ENCODE measurements around the gene AP1S2. TPM values are rescaled to one million over a fixed set of nuclear protein-coding genes. Genes with fewer than 3 reads are reported as not detected.
"Not testable (repeated sequence)": the region's sequence is repeated elsewhere in the genome, so short reads cannot be mapped to it uniquely, and the experiment has no call there.

Gene AP1S2
- total RNA-seq, 2 experiments from 2014 or later = 28.8 to 31.5 TPM

DNA sequence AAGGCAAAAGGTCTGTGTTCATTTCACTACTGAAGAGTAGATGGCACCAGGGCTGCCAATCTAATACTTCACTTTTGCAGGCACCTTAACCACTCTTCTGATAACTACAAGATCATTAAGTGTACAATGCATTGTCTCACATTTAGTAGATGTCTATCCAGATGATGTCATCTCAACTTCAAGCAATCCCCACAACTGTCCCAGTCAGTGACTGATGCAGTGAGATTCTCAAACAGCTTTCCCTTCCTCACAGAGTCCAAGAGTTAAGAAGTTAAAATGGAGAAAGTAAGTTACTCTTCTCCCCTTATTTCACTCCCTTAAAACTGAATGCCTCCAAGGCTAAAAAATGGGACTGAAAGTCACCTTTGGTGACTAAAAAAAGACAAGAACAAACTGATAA, 10.7 kb downstream of the AP1S2 start:
- DNase-seq = no peak
- ATAC-seq (ENCODE audit: low read depth) = no peak
- H3K4me3 Mint-ChIP-seq = no peak overlapping the region
- no peak overlapping the region for H3K27ac Mint-ChIP-seq
- no peaks in the 10 kb centered on the region for H3K27me3 Mint-ChIP-seq
- POLR2A ChIA-PET = no interaction called here
- H3K9me3 Mint-ChIP-seq = no peaks in the 10 kb centered on the region
- H3K36me3 Mint-ChIP-seq = peaks cover 7% of the 10 kb centered on the region
- H3K4me1 Mint-ChIP-seq = no peaks in the 10 kb centered on the region

DNA sequence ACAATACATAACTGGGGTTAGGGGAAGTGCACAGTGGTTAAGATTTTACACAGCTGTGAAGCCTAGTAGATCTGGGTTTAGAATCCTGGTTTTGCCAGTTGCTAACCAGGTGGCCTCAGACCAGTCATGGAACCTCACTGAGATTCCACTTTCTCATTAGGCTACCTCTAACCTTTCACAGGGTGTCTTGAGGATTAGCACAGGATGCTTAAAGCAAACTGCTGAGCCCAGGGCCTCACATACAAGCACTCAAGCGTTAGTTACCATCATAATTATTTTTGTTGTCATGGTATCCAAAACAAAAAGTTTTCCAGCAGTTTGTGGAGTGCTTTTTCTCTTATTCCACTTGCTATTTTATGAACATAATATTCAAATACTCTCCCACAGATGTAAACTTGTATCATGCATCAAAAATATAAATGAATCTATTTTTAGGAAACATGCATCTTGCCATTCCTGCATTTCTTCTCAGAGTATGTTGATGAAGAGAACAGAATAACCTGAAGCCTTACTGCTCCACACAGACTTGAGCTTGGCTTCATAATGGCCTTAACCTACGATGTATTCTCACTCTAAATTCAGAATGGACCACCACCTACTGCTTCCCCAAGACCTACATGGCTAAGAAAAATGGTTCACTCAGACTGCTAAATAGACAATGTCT, 12.6 kb downstream of the AP1S2 start:
- no peak overlapping the region for H3K4me3 Mint-ChIP-seq
- POLR2A ChIA-PET = no interaction called here
- no peak overlapping the region for H3K27ac Mint-ChIP-seq
- H3K4me1 Mint-ChIP-seq = no peaks in the 10 kb centered on the region
- no peaks in the 10 kb centered on the region for H3K27me3 Mint-ChIP-seq
- no peak for DNase-seq
- ATAC-seq (ENCODE audit: low read depth) = no peak
- H3K9me3 Mint-ChIP-seq = no peaks in the 10 kb centered on the region
- H3K36me3 Mint-ChIP-seq = peaks cover 7% of the 10 kb centered on the region

DNA sequence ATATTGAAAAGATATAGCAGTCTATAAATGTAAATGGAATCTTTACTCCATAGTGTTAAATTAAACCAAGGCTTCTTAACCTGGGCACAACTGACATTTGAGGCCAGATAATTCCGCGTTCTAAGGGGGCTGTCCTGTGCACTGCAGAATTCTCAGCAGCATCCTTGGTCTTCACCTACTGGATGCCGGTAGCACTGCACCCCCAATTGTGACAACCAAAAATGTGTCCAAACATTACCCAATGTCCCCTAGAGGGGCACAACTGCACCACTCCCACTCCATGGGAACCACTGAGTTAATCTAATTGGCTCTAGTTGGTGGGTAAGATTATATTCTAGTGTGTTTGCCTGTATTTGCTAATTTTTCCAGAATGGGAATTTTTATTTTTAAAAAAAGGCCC, 16.6 kb downstream of the AP1S2 start:
- no peak for DNase-seq
- no peaks in the 10 kb centered on the region for H3K9me3 Mint-ChIP-seq
- no peak for ATAC-seq (ENCODE audit: low read depth)
- no peak overlapping the region for H3K27ac Mint-ChIP-seq
- H3K27me3 Mint-ChIP-seq = no peaks in the 10 kb centered on the region
- POLR2A ChIA-PET = no interaction called here
- H3K4me1 Mint-ChIP-seq = peaks cover 2% of the 10 kb centered on the region
- no peak overlapping the region for H3K4me3 Mint-ChIP-seq
- peaks cover 2% of the 10 kb centered on the region for H3K36me3 Mint-ChIP-seq

DNA sequence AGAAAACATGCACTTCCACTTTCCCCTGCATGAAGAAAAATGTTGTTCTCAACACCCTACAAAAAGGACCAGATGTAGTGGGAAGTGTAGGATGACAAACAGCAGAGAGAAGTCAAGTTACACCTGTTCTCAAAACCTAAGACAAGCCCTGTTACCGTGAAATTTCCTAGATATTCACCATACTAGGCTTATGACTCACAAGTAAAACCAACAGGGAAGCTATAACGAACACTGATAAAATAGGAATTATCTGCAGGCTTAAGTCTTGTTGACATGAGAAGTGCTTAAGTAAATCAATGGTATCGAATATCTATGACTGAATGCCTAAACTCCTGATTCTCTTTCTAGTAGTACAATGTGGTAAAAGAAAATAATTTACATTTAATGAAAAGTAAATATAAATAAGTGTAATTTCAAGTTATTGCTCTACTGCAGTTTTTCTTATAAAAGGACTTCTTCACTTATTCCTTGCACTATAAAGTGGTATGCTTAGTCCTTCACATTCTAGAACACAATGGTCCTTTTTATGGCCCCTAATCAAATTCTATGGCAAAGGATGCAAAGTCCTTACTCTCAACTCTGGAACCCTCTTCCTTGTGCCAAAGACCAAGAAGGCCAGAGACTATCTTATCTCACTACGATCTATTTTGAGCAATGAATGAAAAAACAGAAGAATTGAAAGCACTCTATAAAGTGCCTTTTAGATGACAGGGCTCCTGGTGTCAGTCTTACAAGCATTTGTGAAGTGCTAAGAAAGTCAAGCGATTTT, 19.6 kb downstream of the AP1S2 start:
- DNase-seq (no peak), ATAC-seq (ENCODE audit: low read depth) (no peak)
- Mint-ChIP-seq H3K4me3 (no peak overlapping the region), H3K4me1 (peaks cover 2% of the 10 kb centered on the region), H3K36me3 (no peaks in the 10 kb centered on the region), H3K9me3 (no peaks in the 10 kb centered on the region), H3K27ac (no peak overlapping the region), H3K27me3 (no peaks in the 10 kb centered on the region)
- POLR2A ChIA-PET = no interaction called here

DNA sequence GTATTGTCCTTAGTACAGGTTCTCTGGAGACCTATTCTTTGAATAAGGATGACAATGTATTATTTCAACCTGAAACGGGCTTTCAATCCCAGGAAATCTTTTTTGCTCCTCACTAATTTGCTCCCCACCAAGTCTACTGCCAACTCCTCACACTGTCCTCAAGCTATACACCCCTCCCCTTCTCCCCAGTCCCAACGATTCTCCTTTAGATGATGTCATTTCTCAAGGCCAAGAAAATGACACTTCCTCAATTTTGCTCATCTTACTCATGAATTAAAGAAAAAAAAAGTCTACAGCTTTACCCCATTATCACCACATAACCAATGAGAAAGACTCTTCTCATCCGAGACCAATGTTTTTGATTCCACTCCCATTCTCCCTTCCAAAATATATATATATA, 20.6 kb downstream of the AP1S2 start:
- Mint-ChIP-seq H3K27ac (peak overlapping the region; percentile 21), H3K36me3 (no peaks in the 10 kb centered on the region), H3K27me3 (no peaks in the 10 kb centered on the region), H3K4me3 (no peak overlapping the region), H3K9me3 (no peaks in the 10 kb centered on the region), H3K4me1 (peaks cover 2% of the 10 kb centered on the region)
- POLR2A ChIA-PET = no interaction called here
- ATAC-seq (ENCODE audit: low read depth) (no peak), DNase-seq (no peak)

DNA sequence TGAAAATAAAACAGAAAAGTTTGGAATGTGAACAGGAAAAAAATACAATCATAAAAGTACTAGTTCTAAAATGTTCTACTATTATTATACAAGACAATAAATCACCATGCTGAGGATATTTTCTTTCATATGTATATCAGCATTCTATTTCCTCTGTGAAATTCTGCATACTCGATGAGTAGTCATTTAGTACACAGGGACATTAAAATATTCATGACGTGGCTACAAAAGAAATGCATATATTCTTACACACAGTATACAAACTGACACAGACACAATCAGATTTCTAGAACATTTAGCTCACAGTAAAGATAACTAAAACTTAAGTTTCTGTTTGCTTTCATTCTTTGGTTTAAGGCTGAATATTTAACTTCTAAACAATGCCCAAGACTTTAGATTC, 23.3 kb downstream of the AP1S2 start:
- H3K27ac Mint-ChIP-seq; H3K9me3 Mint-ChIP-seq; DNase-seq; ATAC-seq (ENCODE audit: low read depth); H3K36me3 Mint-ChIP-seq; H3K27me3 Mint-ChIP-seq; H3K4me3 Mint-ChIP-seq; POLR2A ChIA-PET; H3K4me1 Mint-ChIP-seq: not testable (repeated sequence)

DNA sequence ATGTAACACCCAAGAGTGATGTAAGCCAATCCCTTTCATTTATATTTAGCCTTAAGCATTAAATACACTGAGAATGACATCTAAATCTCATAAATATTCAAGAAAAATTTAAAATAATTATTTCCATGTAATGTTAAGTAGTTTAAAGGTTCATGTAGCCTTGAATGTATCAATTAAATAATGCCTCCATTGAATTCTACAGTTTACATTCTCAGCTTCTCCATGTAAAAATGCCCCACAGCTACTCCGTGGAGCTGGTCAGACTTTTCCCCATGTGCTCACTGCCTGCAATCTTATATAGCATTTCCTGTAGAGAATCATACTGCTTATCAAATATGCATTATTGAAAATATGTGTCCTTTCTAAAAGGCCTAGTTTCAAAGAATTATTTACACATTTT, 25.4 kb downstream of the AP1S2 start:
- Mint-ChIP-seq H3K9me3 (no peaks in the 10 kb centered on the region), H3K4me3 (no peak overlapping the region), H3K36me3 (peaks cover 4% of the 10 kb centered on the region), H3K27ac (no peak overlapping the region), H3K27me3 (no peaks in the 10 kb centered on the region), H3K4me1 (peaks cover 2% of the 10 kb centered on the region)
- no peak for DNase-seq
- POLR2A ChIA-PET = no interaction called here
- ATAC-seq (ENCODE audit: low read depth) = no peak

DNA sequence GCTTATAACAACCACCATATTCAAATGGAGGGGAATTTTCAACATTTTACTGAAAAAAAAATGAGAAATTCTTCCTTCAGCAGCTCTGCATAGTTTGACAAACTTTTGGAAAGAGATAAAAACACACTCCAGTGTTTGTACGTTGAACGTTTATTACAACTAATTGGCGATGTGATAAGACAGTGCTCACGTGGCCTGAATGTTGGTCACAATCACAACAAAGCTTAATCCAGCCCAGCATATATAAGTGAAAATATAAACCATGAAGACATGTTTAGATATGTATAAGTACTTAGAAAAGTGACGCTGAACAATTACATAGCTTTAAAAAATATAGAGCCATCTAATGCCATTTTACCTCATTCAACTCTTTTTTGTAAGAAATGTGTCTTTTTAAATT, 28.7 kb downstream of the AP1S2 start:
- H3K4me3 Mint-ChIP-seq = no peak overlapping the region
- no peaks in the 10 kb centered on the region for H3K27me3 Mint-ChIP-seq
- ATAC-seq (ENCODE audit: low read depth) = no peak
- DNase-seq = no peak
- H3K36me3 Mint-ChIP-seq = peaks cover 9% of the 10 kb centered on the region
- no peaks in the 10 kb centered on the region for H3K4me1 Mint-ChIP-seq
- H3K9me3 Mint-ChIP-seq = no peaks in the 10 kb centered on the region
- POLR2A ChIA-PET = no interaction called here
- H3K27ac Mint-ChIP-seq = no peak overlapping the region

DNA sequence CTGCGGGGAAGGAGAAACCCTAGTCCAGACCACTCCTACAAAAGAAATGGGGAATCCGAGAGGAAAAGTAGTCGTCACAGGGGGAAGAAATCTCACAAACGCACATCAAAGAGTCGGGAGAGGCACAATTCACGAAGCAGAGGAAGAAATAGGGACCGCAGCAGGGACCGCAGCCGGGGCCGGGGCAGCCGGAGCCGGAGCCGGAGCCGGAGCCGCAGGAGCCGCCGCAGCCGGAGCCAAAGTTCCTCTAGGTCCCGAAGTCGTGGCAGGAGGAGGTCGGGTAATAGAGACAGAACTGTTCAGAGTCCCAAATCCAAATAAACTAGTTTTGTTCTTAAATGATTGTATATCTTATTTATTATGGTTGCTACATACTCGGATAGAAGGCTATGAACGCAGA, 31.7 kb downstream of the AP1S2 start:
- Mint-ChIP-seq H3K27me3 (no peaks in the 10 kb centered on the region), H3K4me3 (no peak overlapping the region), H3K4me1 (peaks cover 5% of the 10 kb centered on the region), H3K9me3 (no peaks in the 10 kb centered on the region), H3K27ac (peak overlapping the region; percentile 32), H3K36me3 (peaks cover 20% of the 10 kb centered on the region)
- POLR2A ChIA-PET = no interaction called here
- ATAC-seq (ENCODE audit: low read depth) (no peak), DNase-seq (no peak)

DNA sequence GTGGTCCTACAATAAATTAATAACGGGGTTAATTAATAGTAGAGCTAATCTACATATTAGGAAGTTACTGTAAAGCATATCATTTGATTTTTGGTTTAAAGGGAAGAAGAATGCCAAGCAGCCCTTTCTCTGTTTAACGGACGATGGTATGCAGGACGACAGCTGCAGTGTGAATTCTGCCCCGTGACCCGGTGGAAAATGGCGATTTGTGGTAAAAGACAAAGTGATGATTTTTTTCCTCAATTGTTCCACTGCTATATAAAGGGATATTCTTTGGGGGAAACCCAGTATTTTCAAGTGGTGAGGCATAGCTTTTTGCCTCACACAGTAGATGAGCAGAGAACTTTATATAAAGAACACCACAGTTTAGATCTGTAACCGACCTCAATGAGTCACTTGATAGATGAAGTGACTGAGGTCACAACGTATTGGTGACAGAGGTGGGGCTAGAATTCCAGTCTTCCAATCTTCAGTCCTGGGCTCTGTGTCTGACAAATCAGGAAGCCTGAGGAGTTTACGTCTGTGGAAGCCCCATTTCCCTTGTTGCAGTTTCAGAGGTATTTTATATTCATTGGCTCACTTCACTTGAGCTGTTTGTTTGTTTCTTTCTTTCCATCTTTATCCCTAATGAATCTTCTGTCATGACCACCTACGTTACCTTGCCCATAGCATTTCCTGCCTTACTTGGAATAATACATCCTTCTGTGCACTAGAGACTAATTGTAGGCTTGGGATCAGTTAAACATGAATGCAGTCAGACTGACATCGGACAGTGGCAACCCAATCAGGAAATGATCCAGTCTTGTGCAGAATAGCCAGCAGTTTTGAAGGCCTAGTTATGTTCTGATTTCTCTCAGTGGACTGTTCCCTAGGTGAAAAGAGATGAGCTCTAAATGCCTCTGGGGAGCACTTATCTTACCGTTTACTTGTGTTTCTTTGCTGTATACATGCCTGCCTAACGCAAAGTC, 34.2 kb downstream of the AP1S2 start:
- Mint-ChIP-seq H3K4me3 (no peak overlapping the region), H3K4me1 (peaks cover 20% of the 10 kb centered on the region), H3K27me3 (no peaks in the 10 kb centered on the region), H3K27ac (peak overlapping the region; percentile 16), H3K9me3 (no peaks in the 10 kb centered on the region), H3K36me3 (peaks cover 21% of the 10 kb centered on the region)
- POLR2A ChIA-PET = no interaction called here
- ATAC-seq (ENCODE audit: low read depth) (no peak), DNase-seq (no peak)

DNA sequence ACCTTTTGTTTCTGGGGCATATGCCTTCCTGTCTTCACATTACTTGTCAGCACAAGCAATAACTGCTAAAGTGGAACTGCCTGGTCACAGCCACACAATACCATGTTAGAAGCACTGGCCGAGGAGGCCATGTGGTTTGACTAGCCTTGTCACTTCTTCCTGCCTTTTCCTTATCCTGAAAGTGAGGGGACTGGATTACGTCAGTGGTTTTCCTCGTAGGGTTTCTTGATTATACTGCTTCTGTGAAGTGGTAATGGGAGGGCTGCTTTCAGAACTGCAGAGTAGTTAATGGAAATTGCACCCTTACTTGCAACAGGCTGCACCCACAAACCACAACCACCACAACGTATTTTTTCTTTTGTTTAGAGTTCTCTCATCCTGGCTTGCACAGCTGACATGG, 37.7 kb downstream of the AP1S2 start:
- POLR2A ChIA-PET = no interaction called here
- peaks cover 32% of the 10 kb centered on the region for H3K4me1 Mint-ChIP-seq

DNA sequence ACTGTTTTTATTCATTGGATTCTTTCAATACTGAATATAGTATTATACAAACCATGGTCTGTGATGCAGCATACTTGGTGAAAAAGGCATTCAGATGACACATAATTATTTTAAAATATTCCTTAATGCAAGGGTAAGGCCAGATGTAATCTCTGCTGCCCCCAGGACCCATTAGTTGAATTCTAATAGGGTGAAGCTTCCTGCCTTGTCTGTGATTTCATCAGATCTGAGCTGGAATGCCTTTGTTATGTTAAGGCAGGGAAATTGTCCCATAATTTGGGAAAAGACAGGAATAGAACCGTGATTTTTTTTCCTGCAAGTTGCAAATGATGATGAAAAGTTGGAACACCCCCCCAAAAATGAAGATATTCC, 38.2 kb downstream of the AP1S2 start:
- ATAC-seq (ENCODE audit: low read depth) = no peak
- no peaks in the 10 kb centered on the region for H3K27me3 Mint-ChIP-seq
- H3K9me3 Mint-ChIP-seq = no peaks in the 10 kb centered on the region
- POLR2A ChIA-PET = no interaction called here
- no peak for DNase-seq
- peak overlapping the region; percentile 10 for H3K4me3 Mint-ChIP-seq
- H3K27ac Mint-ChIP-seq = peak overlapping the region; percentile 38
- H3K36me3 Mint-ChIP-seq = peaks cover 25% of the 10 kb centered on the region
- H3K4me1 Mint-ChIP-seq = peaks cover 32% of the 10 kb centered on the region

More for the DNA sequence above, 37.7 kb downstream of the AP1S2 start:
- H3K27me3 Mint-ChIP-seq = no peaks in the 10 kb centered on the region
- peaks cover 26% of the 10 kb centered on the region for H3K36me3 Mint-ChIP-seq
- no peaks in the 10 kb centered on the region for H3K9me3 Mint-ChIP-seq
- DNase-seq (peak; percentile 26), ATAC-seq (ENCODE audit: low read depth) (peak; percentile 79)
- H3K4me3 Mint-ChIP-seq = peak overlapping the region; percentile 58
- peak overlapping the region; percentile 80 for H3K27ac Mint-ChIP-seq

DNA sequence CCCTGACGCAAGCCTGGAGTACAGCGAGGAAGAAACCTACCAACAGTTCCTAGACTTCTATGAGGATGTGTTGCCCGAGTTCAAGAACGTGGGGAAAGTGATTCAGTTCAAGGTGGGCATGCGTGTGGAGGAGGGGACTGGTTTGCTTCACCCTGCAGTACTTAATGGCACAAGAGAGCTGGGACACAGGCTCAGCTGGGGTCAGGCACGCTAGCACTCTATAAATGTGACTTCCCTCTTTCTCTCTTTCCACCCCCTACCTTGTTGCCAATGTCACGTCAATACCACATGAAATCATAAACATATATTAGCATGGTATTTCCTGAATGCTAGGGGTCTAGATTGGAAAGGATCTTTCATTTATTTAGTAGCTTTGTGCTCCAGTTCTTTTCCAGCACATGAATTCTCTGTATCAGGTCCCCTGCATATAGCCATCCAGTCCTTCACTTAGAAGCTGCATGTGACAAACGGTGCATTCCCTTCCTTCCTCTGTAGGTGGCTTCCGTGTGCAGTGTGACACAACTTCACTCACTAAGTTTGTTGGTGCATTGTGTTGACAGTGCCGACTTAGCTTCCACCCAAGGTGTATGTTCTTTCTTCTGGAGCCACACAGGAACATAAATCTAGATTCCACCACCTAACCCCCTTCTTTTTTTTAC, 38.7 kb downstream of the AP1S2 start:
- Mint-ChIP-seq H3K9me3 (no peaks in the 10 kb centered on the region), H3K4me3 (peak overlapping the region; percentile 10), H3K27ac (peak overlapping the region; percentile 38), H3K4me1 (peaks cover 32% of the 10 kb centered on the region), H3K27me3 (no peaks in the 10 kb centered on the region), H3K36me3 (peaks cover 22% of the 10 kb centered on the region)
- ATAC-seq (ENCODE audit: low read depth) = peak; percentile 65
- DNase-seq = no peak
- POLR2A ChIA-PET = no interaction called here

Measured in activated naive CD8-positive, alpha-beta T cell treated with anti-CD3 and anti-CD28 coated beads, Interleukin-2, amount 10 ng/mL, durations not matched to agents 7 days and 5 days (primary cell).